CD4-positive, alpha-beta T cell (primary cell): ENCODE results near the gene LCE3A. TPM values are rescaled to one million over a fixed set of nuclear protein-coding genes. Genes with fewer than 3 reads are reported as not detected.

Source experiments
- ATAC-seq: fragments of 200-7000 bp; cut with Tn5 transposase; one replicate; pipeline ENCODE4 v1.10.0; 2022; ENCODE audit warnings: mild to moderate bottlenecking; ENCODE audit not compliant: poor library complexity
- CTCF ChIA-PET: fragments of 350-600 bp; sonication (Branson Sonifier 250); formaldehyde crosslinking; loops from one replicate; lab custom pipeline; 2021; ENCODE audit warnings: antibody characterized with exemption, inconsistent platforms; lab: Charles Lee
- POLR2A ChIA-PET: fragments of 350-600 bp; sonication (Branson Sonifier 250); formaldehyde crosslinking; loops from one replicate; lab custom pipeline; 2021; ENCODE audit warnings: antibody characterized with exemption, inconsistent platforms; lab: Charles Lee
- DNase-seq, 14 experiments: peaks; one replicate each; pipeline ENCODE4 v3.0.0-alpha.2; 2013 to 2020; ENCODE audit warnings: mixed read lengths in 2 of 14
- H3K27ac ChIP-seq, 2 donors: one replicate each; pipeline versions ENCODE4 v1.5.1 to v1.7.0; 2013; ENCODE audit warnings: low read length in 2 of 2, low read depth in 1 of 2, mild to moderate bottlenecking in 1 of 2
- H3K27me3 ChIP-seq, 2 experiments: 1 replicate in 1 of 2; 2 replicates in 1 of 2; pipeline versions ENCODE4 v1.6.1 to v1.7.0; 2013; ENCODE audit warnings: low read length in 2 of 2, control low read depth in 1 of 2, mild to moderate bottlenecking in 1 of 2, moderate library complexity in 1 of 2; ENCODE audit not compliant: insufficient read depth in 2 of 2, control insufficient read depth in 1 of 2
- H3K36me3 ChIP-seq: one replicate; pipeline ENCODE4 v1.6.1; 2013; ENCODE audit warnings: low read length, control low read depth; ENCODE audit not compliant: insufficient read depth
- H3K4me1 ChIP-seq: one replicate; pipeline ENCODE4 v1.6.1; 2013; ENCODE audit warnings: low read length, control low read depth; ENCODE audit not compliant: insufficient read depth
- H3K4me3 ChIP-seq: one replicate; pipeline ENCODE4 v1.5.1; 2013; ENCODE audit warnings: mild to moderate bottlenecking, low read length, moderate library complexity
- H3K9me3 ChIP-seq, 2 experiments: 1 replicate in 1 of 2; 2 replicates in 1 of 2; pipeline versions ENCODE4 v1.6.1 to v1.7.0; 2013; ENCODE audit warnings: low read length in 2 of 2, mild to moderate bottlenecking in 2 of 2, control low read depth in 1 of 2, moderate library complexity in 1 of 2; ENCODE audit not compliant: control insufficient read depth in 1 of 2, insufficient read depth in 1 of 2
- H3K27ac Mint-ChIP-seq: one replicate; pipeline ENCODE4 v1.8.0; 2020; ENCODE audit warnings: mixed read lengths
- H3K27me3 Mint-ChIP-seq: one replicate; pipeline ENCODE4 v1.8.0; 2021; ENCODE audit warnings: mixed read lengths
- H3K36me3 Mint-ChIP-seq: one replicate; pipeline ENCODE4 v1.8.0; 2021; ENCODE audit warnings: low read depth, mixed read lengths
- H3K4me1 Mint-ChIP-seq: one replicate; pipeline ENCODE4 v1.8.0; 2021; ENCODE audit warnings: low read depth, mixed read lengths
- H3K4me3 Mint-ChIP-seq: one replicate; pipeline ENCODE4 v1.8.0; 2020; ENCODE audit warnings: mild to moderate bottlenecking, mixed read lengths
- H3K9me3 Mint-ChIP-seq: one replicate; pipeline ENCODE4 v1.8.0; 2020; ENCODE audit warnings: mixed read lengths
- intact Hi-C, 2 experiments: fragments of 100-400 bp; cut with DNase I in 1 of 2; cut with micrococcal nuclease in 1 of 2; formaldehyde crosslinking; loops; one replicate each; pipeline versions ENCODE4 v1.15.1 to v1.9.0; 2023 to 2025; cut with DNase I, micrococcal nuclease
- total RNA-seq, 174 experiments: library from RNA in 2 of 174; stranded (reverse) in 2 of 174; gene quantifications; one replicate each; pipeline ENCODE4 v1.2.3 and lab custom pipeline; 2021 to 2026
- TF ChIP-seq, protein P1 (sequence below): fragments of 200-600 bp; IDR thresholded peaks from one replicate; pipeline ENCODE4 v1.8.0; 2022; ENCODE audit warnings: antibody characterized with exemption, mild to moderate bottlenecking

Gene LCE3A
- total RNA-seq, 2 experiments from 2014 or later, result not detected

DNA sequence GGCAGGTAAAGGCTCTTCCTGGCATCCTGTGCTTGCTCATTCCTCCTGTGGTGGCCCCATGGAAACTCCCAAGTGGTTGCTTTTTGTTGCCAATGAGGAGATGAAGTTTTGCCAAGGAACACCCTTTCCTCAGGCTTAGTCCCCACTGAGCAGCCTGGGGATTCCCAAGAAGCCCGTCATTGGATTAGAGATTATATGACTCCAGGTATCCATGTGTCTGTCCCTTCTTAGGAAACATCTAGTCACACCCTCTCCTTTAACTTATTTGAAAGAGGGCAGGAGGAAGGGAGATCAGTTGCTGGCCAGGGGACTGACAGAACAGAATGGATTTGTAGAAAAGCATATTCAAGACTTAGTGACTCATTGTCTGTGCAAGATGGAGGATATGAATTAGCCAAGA lies 3.8 kb upstream of the LCE3A start:
- no peak overlapping the region for H3K27ac Mint-ChIP-seq
- intact Hi-C loops, result no loop called here
- H3K9me3 Mint-ChIP-seq, result no peaks in the 10 kb centered on the region
- H3K4me3 Mint-ChIP-seq, result no peak overlapping the region
- peaks cover 0 to 12% of the 10 kb centered on the region in 2 experiments for H3K9me3 ChIP-seq
- TF ChIP-seq, protein P1, sequence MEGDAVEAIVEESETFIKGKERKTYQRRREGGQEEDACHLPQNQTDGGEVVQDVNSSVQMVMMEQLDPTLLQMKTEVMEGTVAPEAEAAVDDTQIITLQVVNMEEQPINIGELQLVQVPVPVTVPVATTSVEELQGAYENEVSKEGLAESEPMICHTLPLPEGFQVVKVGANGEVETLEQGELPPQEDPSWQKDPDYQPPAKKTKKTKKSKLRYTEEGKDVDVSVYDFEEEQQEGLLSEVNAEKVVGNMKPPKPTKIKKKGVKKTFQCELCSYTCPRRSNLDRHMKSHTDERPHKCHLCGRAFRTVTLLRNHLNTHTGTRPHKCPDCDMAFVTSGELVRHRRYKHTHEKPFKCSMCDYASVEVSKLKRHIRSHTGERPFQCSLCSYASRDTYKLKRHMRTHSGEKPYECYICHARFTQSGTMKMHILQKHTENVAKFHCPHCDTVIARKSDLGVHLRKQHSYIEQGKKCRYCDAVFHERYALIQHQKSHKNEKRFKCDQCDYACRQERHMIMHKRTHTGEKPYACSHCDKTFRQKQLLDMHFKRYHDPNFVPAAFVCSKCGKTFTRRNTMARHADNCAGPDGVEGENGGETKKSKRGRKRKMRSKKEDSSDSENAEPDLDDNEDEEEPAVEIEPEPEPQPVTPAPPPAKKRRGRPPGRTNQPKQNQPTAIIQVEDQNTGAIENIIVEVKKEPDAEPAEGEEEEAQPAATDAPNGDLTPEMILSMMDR, result no peak
- no peaks in the 10 kb centered on the region for H3K36me3 Mint-ChIP-seq
- DNase-seq (no peak), ATAC-seq (no peak)
- H3K36me3 ChIP-seq, result no peaks in the 10 kb centered on the region
- peaks cover 5% of the 10 kb centered on the region for H3K4me1 Mint-ChIP-seq
- CTCF ChIA-PET, result no interaction called here
- H3K27me3 Mint-ChIP-seq, result peaks cover 61% of the 10 kb centered on the region
- peaks cover 4% of the 10 kb centered on the region for H3K4me1 ChIP-seq
- no peak overlapping the region for H3K27ac ChIP-seq
- peaks cover 20 to 32% of the 10 kb centered on the region in 2 experiments for H3K27me3 ChIP-seq
- H3K4me3 ChIP-seq, result no peak overlapping the region
- POLR2A ChIA-PET, result no interaction called here

DNA sequence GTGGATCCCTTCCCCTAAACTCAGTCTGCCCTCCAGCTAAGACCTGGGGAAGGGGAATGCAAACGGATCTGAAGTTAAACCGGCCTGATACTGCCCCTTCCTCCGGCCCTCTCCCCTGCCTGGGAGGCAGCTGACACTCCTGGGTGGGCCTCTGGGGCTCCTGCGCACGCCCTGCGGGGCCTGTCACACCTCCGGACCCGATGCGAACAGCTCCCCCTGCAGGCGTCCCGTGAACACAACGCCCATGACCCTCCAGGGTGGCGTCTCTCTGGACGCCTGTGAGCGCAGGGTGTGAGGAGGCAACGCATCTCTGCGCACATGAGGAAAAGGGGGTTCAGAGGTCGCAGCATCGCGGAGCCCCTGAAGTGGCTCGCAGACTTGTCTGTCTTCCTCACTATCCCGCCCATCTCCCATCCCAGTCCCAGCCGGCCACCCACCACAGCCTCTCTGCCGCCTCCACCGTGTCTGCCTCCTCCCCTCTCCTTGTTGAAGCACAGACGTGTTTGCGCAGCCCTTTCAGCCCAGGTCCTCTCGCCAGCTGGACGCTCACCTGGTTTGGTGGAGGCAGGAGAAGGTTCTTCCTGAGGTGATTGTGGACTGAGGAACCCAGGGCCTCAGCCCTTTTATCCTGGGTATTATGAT lies 421 bp upstream of the LCE3A start:
- no peak overlapping the region for H3K27ac ChIP-seq
- no peaks in the 10 kb centered on the region for H3K36me3 ChIP-seq

DNA sequence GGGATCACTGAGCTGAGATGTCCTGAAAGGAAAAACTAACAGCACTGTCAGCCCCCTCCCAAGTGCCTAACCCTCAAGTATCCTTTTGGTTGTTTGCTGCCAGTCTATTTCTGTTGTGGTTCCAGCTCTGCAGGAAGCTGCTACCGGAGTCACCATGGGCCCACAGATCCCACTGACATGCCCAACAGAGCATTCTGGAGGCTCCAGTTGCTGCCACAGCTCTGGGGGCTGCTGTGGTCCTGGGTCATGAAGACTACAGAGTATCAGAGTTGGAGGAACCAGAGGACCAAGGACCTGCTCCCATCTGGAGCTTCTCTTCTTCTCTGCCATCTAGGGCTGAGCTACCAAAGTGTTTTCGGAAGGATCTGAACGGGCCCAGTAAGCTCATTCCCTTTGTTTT lies 910 bp downstream of the LCE3A start:
- TF ChIP-seq, protein P1, result no peak
- H3K27me3 Mint-ChIP-seq, result peaks cover 35% of the 10 kb centered on the region
- Histone ChIP-seq H3K27me3 (peaks cover 4 to 18% of the 10 kb centered on the region in 2 experiments), H3K36me3 (no peaks in the 10 kb centered on the region), H3K4me1 (peaks cover 4% of the 10 kb centered on the region), H3K4me3 (no peak overlapping the region), H3K27ac (no peak overlapping the region), H3K9me3 (peaks cover 4 to 11% of the 10 kb centered on the region in 2 experiments)
- CTCF ChIA-PET, result no interaction called here
- H3K9me3 Mint-ChIP-seq, result peaks cover 12% of the 10 kb centered on the region
- H3K4me3 Mint-ChIP-seq, result no peak overlapping the region
- DNase-seq, result no peak
- POLR2A ChIA-PET, result no interaction called here
- intact Hi-C loops, result no loop called here
- peaks cover 5% of the 10 kb centered on the region for H3K4me1 Mint-ChIP-seq
- no peak for ATAC-seq
- H3K36me3 Mint-ChIP-seq, result no peaks in the 10 kb centered on the region
- no peak overlapping the region for H3K27ac Mint-ChIP-seq

More for the DNA sequence above, 421 bp upstream of the LCE3A start:
- Histone ChIP-seq H3K4me1 (peaks cover 4% of the 10 kb centered on the region), H3K27me3 (peaks cover 8 to 22% of the 10 kb centered on the region in 2 experiments), H3K9me3 (peaks cover 4 to 11% of the 10 kb centered on the region in 2 experiments), H3K4me3 (no peak overlapping the region)
- no peak overlapping the region for H3K27ac Mint-ChIP-seq
- ATAC-seq (no peak), DNase-seq (peak in 3 of 14 experiments; percentile 1 to 8 (median 1))
- peaks cover 48% of the 10 kb centered on the region for H3K27me3 Mint-ChIP-seq
- ChIA-PET CTCF (no interaction called here), POLR2A (no interaction called here)
- H3K9me3 Mint-ChIP-seq, result peaks cover 8% of the 10 kb centered on the region
- TF ChIP-seq, protein P1, result no peak
- intact Hi-C loops, result no loop called here
- H3K4me1 Mint-ChIP-seq, result peaks cover 5% of the 10 kb centered on the region
- no peaks in the 10 kb centered on the region for H3K36me3 Mint-ChIP-seq
- H3K4me3 Mint-ChIP-seq, result no peak overlapping the region
